Epidermal melanocyte (primary cell): ENCODE measurements around the gene CEP112.
"Not testable (repeated sequence)": the region's sequence is repeated elsewhere in the genome, so short reads cannot be mapped to it uniquely, and the experiment has no call there.

Source experiments
- DNase-seq: peaks from one replicate; pipeline ENCODE4 v3.0.0; 2011; ENCODE audit warnings: low spot score; ENCODE audit not compliant: insufficient read length

Gene CEP112

GRCh38 chr17:66165537-66166123 is 26.3 kb downstream of the CEP112 start:
- peak; percentile 75 for DNase-seq

GRCh38 chr17:66155055-66155454 is 36.9 kb downstream of the CEP112 start:
- DNase-seq, result not testable (repeated sequence)

- no peak for DNase-seq
These were observed 39.2 kb downstream of the CEP112 start for GRCh38 chr17:66152756-66153155.

GRCh38 chr17:66150708-66151107 is 41.2 kb downstream of the CEP112 start:
- DNase-seq, result no peak

GRCh38 chr17:66149562-66149961 is 42.4 kb downstream of the CEP112 start:
- no peak for DNase-seq

- no peak for DNase-seq
These were observed 45.5 kb downstream of the CEP112 start for GRCh38 chr17:66146394-66146793.

GRCh38 chr17:66143657-66144282 is 48.2 kb downstream of the CEP112 start:
- DNase-seq, result no peak

- DNase-seq, result no peak
These were observed 49.5 kb downstream of the CEP112 start for GRCh38 chr17:66142428-66142827.

GRCh38 chr17:66138120-66138519 is 53.8 kb downstream of the CEP112 start:
- DNase-seq, result no peak

- no peak for DNase-seq
These were observed 56.0 kb downstream of the CEP112 start for GRCh38 chr17:66135896-66136295.

GRCh38 chr17:66135219-66135618 is 56.7 kb downstream of the CEP112 start:
- no peak for DNase-seq

GRCh38 chr17:66129759-66130158 is 62.2 kb downstream of the CEP112 start:
- DNase-seq, result no peak

GRCh38 chr17:66126231-66126630 is 65.7 kb downstream of the CEP112 start:
- DNase-seq, result no peak

- no peak for DNase-seq
These were observed 68.8 kb downstream of the CEP112 start for GRCh38 chr17:66123163-66123562.

GRCh38 chr17:66115246-66115645 is 76.7 kb downstream of the CEP112 start:
- DNase-seq, result no peak

- no peak for DNase-seq
These were observed 77.3 kb downstream of the CEP112 start for GRCh38 chr17:66114609-66115008.

GRCh38 chr17:66107731-66108130 is 84.2 kb downstream of the CEP112 start:
- DNase-seq, result no peak

GRCh38 chr17:66098040-66098439 is 93.9 kb downstream of the CEP112 start:
- DNase-seq, result no peak

- no peak for DNase-seq
These were observed 97.2 kb downstream of the CEP112 start for GRCh38 chr17:66094727-66095126.

- DNase-seq, result no peak
These were observed 100.4 kb downstream of the CEP112 start for GRCh38 chr17:66091445-66092080.

GRCh38 chr17:66089764-66090163 is 102.2 kb downstream of the CEP112 start:
- DNase-seq, result no peak

GRCh38 chr17:66088173-66088572 is 103.8 kb downstream of the CEP112 start:
- DNase-seq, result no peak

GRCh38 chr17:66087073-66087472 is 104.9 kb downstream of the CEP112 start:
- DNase-seq, result no peak
